HG02610 (cell line): Measurements from ENCODE around the gene ADD3.

Experiments
- ATAC-seq: cut with Tn5 transposase; IDR thresholded peaks from one replicate; pipeline ENCODE4 v1.9.1; 2021; ENCODE audit warnings: mild to moderate bottlenecking, moderate library complexity; ENCODE audit not compliant: unreplicated experiment

Gene ADD3, protein sequence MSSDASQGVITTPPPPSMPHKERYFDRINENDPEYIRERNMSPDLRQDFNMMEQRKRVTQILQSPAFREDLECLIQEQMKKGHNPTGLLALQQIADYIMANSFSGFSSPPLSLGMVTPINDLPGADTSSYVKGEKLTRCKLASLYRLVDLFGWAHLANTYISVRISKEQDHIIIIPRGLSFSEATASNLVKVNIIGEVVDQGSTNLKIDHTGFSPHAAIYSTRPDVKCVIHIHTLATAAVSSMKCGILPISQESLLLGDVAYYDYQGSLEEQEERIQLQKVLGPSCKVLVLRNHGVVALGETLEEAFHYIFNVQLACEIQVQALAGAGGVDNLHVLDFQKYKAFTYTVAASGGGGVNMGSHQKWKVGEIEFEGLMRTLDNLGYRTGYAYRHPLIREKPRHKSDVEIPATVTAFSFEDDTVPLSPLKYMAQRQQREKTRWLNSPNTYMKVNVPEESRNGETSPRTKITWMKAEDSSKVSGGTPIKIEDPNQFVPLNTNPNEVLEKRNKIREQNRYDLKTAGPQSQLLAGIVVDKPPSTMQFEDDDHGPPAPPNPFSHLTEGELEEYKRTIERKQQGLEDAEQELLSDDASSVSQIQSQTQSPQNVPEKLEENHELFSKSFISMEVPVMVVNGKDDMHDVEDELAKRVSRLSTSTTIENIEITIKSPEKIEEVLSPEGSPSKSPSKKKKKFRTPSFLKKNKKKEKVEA

DNA sequence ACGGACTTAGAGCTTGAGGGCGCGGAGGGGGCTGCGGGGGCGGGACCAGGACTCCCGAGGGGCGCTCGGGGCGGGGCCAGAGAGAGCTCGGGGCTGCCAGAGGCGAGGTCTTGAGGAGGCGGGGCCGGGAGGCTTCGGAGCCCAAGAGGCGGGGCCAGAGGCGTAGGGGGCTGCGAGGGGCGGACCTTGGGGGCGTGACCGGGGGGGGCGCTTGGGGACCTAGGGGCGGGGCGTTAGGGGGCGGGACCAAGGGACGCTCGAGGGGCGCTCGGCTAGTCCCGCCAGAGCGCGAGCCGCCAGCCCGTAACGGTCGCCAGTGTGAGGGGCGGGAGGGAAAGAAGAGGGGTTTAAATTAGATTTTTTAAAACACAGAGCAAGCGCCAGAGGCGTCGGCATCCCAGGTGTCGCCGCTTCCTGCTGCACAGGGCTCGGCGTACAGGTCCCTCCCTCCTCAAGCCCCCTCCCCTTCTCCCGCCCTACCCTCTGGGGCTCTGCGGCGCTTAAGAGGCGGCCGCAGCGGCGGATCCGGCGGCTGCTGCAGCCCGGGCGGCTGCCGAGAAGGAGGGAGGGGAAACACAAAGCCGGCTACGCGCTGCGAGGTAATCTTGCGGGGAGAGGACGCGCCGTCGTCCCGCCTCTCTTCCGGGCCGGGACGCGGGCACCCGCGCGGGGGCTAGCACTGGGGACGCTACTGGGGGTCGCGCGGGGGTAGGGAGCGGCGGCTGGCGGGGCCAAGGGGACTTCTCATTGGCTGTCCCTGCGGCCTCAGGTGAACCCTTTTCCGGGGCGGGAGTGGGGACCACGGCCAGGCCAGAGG is at the start of gene ADD3:
ADD3 (plus strand) TSS at position 284 of the 817 bp plus-strand sequence. CDS start 92,670 bp downstream, outside the sequence.
- peak; percentile 62 for ATAC-seq

DNA sequence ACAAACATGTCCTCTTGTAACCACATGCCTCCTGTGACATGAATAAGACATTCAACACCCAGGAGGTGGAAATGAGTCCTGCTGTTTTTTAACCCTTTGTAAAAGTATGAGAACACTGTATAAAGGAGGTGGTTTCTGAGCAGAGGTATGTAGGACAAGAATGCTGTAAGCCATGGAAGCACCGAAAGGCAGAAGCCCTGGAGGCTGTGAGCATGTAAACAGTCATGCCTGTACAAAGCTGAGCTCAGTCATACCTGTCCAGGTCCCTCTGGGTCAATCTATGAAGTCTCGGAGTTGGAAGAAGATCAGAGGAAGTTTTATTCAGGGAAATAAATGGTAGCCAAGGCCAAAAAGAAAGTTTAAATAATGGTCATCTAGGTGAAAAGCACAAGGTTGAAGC is 49.7 kb upstream of the ADD3 start:
- ATAC-seq = no peak

GRCh38 chr10:109959259-109960145 is 48.3 kb upstream of the ADD3 start:
- ATAC-seq = no peak

DNA sequence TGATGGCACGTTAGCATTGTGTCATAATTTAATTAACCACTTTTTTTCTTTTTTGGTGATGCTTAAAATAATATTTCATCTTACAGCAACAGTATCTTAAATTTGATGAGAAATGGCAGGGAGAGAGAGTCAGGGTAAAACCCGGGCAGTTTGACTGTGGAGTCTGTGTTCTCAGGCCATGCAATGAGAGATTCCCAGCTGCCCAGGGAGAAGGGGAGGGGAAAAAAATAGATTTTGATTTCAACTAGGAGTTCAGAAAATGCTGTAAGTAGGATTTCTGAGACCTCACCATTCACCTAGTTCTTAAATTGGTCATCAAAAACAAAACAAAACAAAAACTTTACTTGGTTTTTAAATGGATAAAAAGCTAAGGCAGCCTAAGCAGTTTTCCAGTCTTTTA is 47.1 kb upstream of the ADD3 start:
- no peak for ATAC-seq

DNA sequence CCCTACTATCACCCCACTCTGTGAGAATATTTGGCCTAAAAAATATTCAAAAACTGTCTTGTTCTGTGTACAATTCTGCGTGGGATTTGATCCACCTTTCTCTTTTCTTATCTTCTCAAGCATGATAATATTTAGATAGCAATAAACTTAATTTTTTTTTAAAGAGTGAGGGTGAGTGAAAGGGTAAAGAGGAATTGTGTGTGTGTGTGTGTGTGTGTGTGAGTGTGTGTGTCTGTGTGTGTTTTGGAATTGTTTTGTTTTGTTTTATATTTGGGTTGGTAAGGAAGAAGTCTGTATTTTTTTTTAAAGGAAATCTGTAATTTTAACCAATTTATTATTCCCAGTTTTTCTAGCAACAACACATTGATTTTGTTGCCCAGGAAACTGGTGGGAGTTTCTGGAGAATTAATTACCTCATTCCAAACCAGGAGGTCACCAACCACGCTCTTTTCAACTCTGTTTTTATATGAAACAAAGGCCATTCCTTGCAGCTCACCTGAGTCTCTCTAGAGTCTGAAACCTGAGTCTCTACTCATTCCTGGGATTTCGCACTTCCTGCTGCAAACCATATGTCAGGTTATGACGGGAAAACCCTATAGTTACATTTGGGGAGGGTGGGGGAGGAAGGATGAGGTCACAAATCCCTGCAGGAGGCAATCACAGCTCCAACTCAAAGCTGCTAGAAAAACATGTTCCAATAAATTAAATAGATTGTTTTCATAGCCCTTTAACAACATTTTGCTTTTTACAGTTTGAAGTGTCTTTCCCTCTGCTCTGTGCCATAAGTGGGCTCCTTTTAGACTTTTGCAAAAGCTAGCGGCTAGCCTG is 46.4 kb upstream of the ADD3 start:
- no peak for ATAC-seq

- no peak for ATAC-seq
These were observed 45.5 kb upstream of the ADD3 start for GRCh38 chr10:109962247-109962646.

- ATAC-seq = no peak
These were observed 44.3 kb upstream of the ADD3 start for GRCh38 chr10:109963439-109963838.

DNA sequence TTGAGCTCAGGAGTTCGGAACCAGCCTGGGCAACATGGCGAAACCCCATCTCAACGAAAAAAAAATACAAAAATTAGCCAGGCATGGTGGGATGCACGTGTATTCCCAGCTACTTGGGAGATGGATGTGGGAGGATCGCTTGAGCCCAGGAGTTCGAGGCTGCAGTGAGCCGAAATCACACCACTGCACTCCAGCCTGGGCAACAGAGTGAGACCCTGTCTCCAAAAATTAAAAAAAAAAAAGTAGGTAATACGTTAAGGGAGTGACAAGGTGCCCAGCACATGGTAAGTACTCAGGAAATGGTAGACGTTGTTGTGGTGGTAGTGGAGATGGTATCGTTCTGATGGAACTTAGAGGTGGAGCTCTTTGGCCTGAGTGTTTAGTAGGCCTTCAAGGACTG is 43.5 kb upstream of the ADD3 start:
- ATAC-seq = no peak

DNA sequence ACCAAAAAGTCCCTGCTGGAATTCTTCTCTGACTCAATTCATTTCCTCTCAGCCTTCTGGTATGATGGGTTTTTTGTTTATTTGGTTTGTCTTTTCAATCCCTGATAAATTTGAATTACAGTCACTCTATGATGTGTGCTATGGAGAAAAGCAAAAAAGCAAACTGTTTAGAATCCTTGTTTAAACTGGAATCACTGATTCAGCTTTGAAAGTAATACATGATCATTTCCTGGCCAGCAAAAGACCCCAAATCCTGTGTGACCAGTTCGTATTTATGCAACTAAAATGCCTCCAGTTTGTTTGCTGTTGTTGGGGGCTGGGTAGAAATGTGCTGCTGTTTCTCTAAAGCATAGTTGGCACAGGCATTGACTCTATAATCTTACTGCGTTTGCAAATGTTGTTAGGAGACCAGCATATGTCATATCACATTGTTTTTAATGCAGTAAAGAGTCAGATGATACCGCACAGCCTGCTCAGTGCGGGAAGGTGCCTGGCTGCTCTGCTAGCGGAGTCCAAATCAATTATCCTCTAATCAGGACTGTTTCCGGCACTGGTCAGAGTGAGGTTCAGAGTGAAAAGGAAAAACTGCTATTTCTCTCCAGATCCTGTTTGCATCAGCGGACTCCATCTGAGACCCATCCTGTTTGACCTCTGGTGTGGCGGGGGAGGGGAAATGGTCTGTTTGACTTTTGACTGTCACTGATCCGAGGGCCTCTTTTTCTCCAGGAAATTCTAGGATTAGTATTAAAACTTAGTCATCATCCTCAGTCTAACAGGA is 40.6 kb upstream of the ADD3 start:
- no peak for ATAC-seq

GRCh38 chr10:109967739-109968088 is 40.1 kb upstream of the ADD3 start:
- ATAC-seq = no peak

GRCh38 chr10:109968953-109969759 is 38.6 kb upstream of the ADD3 start:
- no peak for ATAC-seq

GRCh38 chr10:109969760-109970346 is 37.9 kb upstream of the ADD3 start:
- ATAC-seq = no peak

- ATAC-seq = no peak
These were observed 36.1 kb upstream of the ADD3 start for GRCh38 chr10:109971634-109972033.

GRCh38 chr10:109972372-109973001 is 35.3 kb upstream of the ADD3 start:
- no peak for ATAC-seq

DNA sequence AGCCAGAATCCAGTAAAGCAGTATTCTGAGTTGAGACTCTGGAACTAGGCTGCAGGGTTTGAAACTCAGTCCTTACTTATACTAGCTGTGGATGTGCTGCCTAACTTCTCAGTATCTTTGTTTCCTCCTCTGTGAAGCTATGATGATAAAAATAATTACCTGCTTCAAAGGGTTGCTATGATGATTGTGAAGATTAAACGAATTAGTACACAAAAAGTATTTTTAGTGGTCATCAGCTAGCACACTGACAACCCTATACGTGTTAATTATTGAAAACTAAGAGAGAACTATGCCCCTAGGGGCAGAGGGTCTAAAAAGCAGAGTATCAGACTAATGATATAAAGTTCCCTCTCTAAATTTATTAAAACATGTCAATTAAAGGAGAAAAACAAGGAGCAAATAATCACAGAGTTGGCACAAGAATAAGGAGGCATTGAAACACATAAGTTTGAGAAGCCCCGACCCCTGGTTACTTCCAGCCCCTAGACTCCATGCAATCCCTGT is 34.4 kb upstream of the ADD3 start:
- no peak for ATAC-seq

DNA sequence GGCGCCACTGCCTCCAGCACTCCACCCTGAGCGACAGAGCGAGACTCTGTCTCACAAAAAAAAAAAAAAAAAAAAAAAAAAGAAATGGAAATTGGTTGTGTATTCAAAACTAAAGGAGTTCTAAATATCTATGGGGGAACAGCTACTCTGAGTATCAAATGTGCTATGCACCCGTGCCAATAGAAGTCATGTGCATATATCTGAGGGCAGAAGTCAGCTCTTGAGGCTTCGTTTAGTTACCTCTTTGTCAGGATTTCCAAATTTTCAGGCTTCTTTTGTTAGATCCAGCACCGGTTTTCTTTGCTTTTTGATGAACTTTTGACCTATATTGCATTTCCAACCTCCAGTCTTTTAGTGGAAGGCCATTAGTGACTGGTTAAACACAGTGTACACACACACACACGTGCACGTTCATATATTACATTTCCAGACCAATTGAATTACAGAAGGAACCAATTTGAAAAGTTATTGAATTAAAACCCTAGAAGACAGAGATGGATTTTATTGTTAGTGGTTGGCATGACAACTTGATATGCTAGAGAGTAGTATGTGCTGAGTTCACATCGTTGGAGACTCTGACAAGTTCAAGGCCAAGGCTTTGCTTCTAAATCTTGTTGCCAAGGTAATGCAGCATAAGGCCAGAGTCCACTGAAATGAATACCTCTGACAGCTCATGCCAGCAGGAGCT is 33.1 kb upstream of the ADD3 start:
- no peak for ATAC-seq
